AG08395 (cell line): ENCODE data around the gene GAGE12J.
"Not testable (repeated sequence)": the region's sequence is repeated elsewhere in the genome, so short reads cannot be mapped to it uniquely, and the experiment has no call there.

ENCODE experiments used
- DNase-seq: peaks from one replicate; pipeline ENCODE4 v3.0.0; 2012; ENCODE audit warnings: mixed read lengths, low spot score

Gene GAGE12J

GRCh38 chrX:49321737-49322136 lies at the start of gene GAGE12J:
TSS of gene GAGE12J (plus strand) at chrX:49322037. CDS start at chrX:49323194, 1,157 bp downstream.
- DNase-seq: not testable (repeated sequence)

GRCh38 chrX:49272421-49272820 lies 49.4 kb upstream of the GAGE12J start:
- DNase-seq: no peak

- DNase-seq: no peak
Observed at GRCh38 chrX:49273181-49273727, 48.6 kb upstream of the GAGE12J start.

GRCh38 chrX:49276207-49276606 lies 45.6 kb upstream of the GAGE12J start:
- DNase-seq: no peak

- DNase-seq: no peak
Observed at GRCh38 chrX:49276671-49277534, 44.9 kb upstream of the GAGE12J start.

GRCh38 chrX:49277535-49277830 lies 44.4 kb upstream of the GAGE12J start:
- no peak for DNase-seq

GRCh38 chrX:49278081-49278480 lies 43.8 kb upstream of the GAGE12J start:
- no peak for DNase-seq

- DNase-seq: no peak
Observed at GRCh38 chrX:49282647-49283011, 39.2 kb upstream of the GAGE12J start.

GRCh38 chrX:49284212-49284611 lies 37.6 kb upstream of the GAGE12J start:
- DNase-seq: no peak

GRCh38 chrX:49286136-49286535 lies 35.7 kb upstream of the GAGE12J start:
- no peak for DNase-seq

GRCh38 chrX:49286581-49286980 lies 35.3 kb upstream of the GAGE12J start:
- DNase-seq: no peak

- no peak for DNase-seq
Observed at GRCh38 chrX:49287665-49288064, 34.2 kb upstream of the GAGE12J start.

- no peak for DNase-seq
Observed at GRCh38 chrX:49290215-49290614, 31.6 kb upstream of the GAGE12J start.

GRCh38 chrX:49291615-49292337 lies 30.1 kb upstream of the GAGE12J start:
- DNase-seq: peak; percentile 43

GRCh38 chrX:49292400-49293362 lies 29.2 kb upstream of the GAGE12J start:
- no peak for DNase-seq

- not testable (repeated sequence) for DNase-seq
Observed at GRCh38 chrX:49299293-49299692, 22.5 kb upstream of the GAGE12J start.

GRCh38 chrX:49300703-49301102 lies 21.1 kb upstream of the GAGE12J start:
- no peak for DNase-seq

- no peak for DNase-seq
Observed at GRCh38 chrX:49303346-49303745, 18.5 kb upstream of the GAGE12J start, which contains the start of gene GAGE10. TSS of gene GAGE10 (plus strand) at chrX:49303646. CDS start at chrX:49304860, 1,214 bp downstream.

- not testable (repeated sequence) for DNase-seq
Observed at GRCh38 chrX:49307775-49308174, 14.1 kb upstream of the GAGE12J start.

GRCh38 chrX:49308604-49309269 lies 13.1 kb upstream of the GAGE12J start:
- DNase-seq: peak; percentile 7

GRCh38 chrX:49309401-49309981 lies 12.3 kb upstream of the GAGE12J start:
- no peak for DNase-seq
